ENCODE data around the gene MAL.

DNA sequence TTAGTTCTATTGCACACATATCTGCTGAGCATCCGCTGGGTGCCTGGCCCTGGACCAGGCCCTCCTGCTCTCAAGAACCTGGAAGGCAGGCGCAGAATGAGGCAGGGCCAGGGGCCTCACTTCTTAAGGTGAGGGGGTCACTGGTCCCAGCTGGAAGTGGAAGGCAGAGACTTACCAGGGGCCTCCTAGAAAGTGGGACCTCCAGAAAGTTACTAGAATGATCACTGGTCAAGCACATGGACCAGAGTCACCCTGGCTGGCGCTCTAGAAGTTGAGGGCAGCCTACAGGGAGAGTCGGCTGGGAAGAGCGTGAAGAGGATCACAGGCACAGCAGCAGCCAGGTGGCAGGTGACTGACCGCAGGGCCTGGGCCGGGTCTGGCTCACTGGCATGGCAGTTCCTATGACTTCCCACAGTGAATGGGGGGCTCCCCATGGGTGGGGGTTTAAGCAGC, 26.1 kb upstream of the MAL start:
- TF ChIP-seq POLR2A (IDR thresholded peaks at IDR 0.05) = no peak
- TF ChIP-seq, protein P1, sequence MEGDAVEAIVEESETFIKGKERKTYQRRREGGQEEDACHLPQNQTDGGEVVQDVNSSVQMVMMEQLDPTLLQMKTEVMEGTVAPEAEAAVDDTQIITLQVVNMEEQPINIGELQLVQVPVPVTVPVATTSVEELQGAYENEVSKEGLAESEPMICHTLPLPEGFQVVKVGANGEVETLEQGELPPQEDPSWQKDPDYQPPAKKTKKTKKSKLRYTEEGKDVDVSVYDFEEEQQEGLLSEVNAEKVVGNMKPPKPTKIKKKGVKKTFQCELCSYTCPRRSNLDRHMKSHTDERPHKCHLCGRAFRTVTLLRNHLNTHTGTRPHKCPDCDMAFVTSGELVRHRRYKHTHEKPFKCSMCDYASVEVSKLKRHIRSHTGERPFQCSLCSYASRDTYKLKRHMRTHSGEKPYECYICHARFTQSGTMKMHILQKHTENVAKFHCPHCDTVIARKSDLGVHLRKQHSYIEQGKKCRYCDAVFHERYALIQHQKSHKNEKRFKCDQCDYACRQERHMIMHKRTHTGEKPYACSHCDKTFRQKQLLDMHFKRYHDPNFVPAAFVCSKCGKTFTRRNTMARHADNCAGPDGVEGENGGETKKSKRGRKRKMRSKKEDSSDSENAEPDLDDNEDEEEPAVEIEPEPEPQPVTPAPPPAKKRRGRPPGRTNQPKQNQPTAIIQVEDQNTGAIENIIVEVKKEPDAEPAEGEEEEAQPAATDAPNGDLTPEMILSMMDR (IDR thresholded peaks at IDR 0.05) = no peak

All from esophagus squamous epithelium (tissue), 4 donors.